Fibroblast of villous mesenchyme (primary cell): Measurements from ENCODE around the gene CTNNA2. TPM values are rescaled to one million over a fixed set of nuclear protein-coding genes. Genes with fewer than 3 reads are reported as not detected.

Source experiments
- DNase-seq: peaks from one replicate; pipeline ENCODE4 v3.0.0-alpha.2; 2010; ENCODE audit warnings: low read depth
- H3K4me3 ChIP-seq: 2 replicates; pipeline ENCODE4 v1.5.1; 2011; ENCODE audit warnings: low read depth, mild to moderate bottlenecking, low read length
- CTCF ChIP-seq: IDR thresholded peaks from 2 replicates; pipeline ENCODE4 v1.5.1; 2012; ENCODE audit warnings: low read depth, mild to moderate bottlenecking, low read length; ENCODE audit not compliant: insufficient read depth
- total RNA-seq: library from RNA; depleted of rRNA; stranded (reverse); fragments of >200 nt; gene quantifications from 2 replicates; pipeline ENCODE4 v1.2.3, GENCODE V29; 2012

Gene CTNNA2
- total RNA-seq, 1 donor = not detected

GRCh38 chr2:80370375-80371009 is 857.6 kb downstream of the CTNNA2 start:
- no peak overlapping the region for H3K4me3 ChIP-seq
- no peak for TF ChIP-seq CTCF
- DNase-seq = no peak

- H3K4me3 ChIP-seq = no peak overlapping the region
- no peak for DNase-seq
- no peak for TF ChIP-seq CTCF
Measured at GRCh38 chr2:80374105-80374504, 861.3 kb downstream of the CTNNA2 start.

- no peak for DNase-seq
- H3K4me3 ChIP-seq = no peak overlapping the region
- no peak for TF ChIP-seq CTCF
Measured at GRCh38 chr2:80377071-80377470, 864.2 kb downstream of the CTNNA2 start.

GRCh38 chr2:80380736-80381135 is 867.9 kb downstream of the CTNNA2 start:
- peak; percentile 35 for DNase-seq
- no peak for TF ChIP-seq CTCF
- no peak overlapping the region for H3K4me3 ChIP-seq

- no peak for TF ChIP-seq CTCF
- no peak overlapping the region for H3K4me3 ChIP-seq
- DNase-seq = no peak
Measured at GRCh38 chr2:80381666-80382065, 868.8 kb downstream of the CTNNA2 start.

GRCh38 chr2:80392441-80392840 is 879.6 kb downstream of the CTNNA2 start:
- TF ChIP-seq CTCF = no peak
- DNase-seq = peak; percentile 30
- no peak overlapping the region for H3K4me3 ChIP-seq

GRCh38 chr2:80393991-80394390 is 881.1 kb downstream of the CTNNA2 start:
- no peak for DNase-seq
- no peak for TF ChIP-seq CTCF
- H3K4me3 ChIP-seq = no peak overlapping the region
